ENCODE results near the gene HRH4. TPM values are rescaled to one million over a fixed set of nuclear protein-coding genes. Genes with fewer than 3 reads are reported as not detected.

The HRH4 gene
- total RNA-seq, 2 experiments from 2014 or later = not detected

DNA sequence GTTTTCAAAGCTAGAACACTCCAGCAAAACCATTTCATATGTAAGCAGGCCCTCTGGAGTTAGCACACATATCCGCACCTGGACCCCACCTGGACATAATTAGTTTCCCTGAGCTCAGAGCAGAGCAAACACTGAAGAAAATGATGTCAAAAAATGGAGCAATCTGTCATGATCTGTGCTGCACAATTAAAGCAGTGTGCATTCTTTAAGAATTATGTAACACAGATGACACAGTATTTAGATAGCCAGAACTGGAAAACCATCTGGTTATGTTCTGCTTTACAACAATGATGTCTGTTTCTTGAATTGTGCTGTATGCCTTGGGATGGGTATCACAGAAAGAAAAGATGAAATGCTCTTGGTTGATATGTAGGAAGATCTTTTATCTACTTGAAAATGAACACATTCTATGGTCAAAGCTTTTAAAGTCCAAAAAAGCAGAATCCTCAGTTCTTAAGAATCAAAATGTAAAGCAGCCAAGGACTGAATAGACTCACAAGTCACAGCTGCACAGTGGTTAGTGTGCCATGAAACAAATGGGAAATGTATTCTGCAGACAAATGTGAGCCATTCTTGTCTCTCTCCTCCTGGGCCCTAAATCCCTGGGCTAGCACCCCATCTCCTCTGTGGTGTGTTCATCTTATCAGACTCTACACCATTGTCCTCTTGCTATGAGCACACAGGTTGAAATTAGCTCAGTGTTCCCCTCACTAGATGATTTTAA is 36.8 kb downstream of the HRH4 start:
- intact Hi-C loops (cut with micrococcal nuclease; ENCODE audit: unreplicated experiment) = no loop called here
- no peak for DNase-seq (ENCODE audit: low spot score)
- Histone ChIP-seq H3K4me2 (ENCODE audit: low read length) (no peak overlapping the region), H3K9me3 (ENCODE audit: low read length) (peaks cover 17% of the 10 kb centered on the region), H3K27ac (ENCODE audit: low read depth, low read length, poor library complexity, severe bottlenecking) (no peak overlapping the region), H3K79me2 (ENCODE audit: insufficient read depth, low read depth, low read length) (no peaks in the 10 kb centered on the region), H2AFZ (ENCODE audit: low read length) (no peak overlapping the region), H3K36me3 (ENCODE audit: insufficient read depth, low read length) (no peaks in the 10 kb centered on the region; the same call in 1 of the 2 replicates), H4K20me1 (ENCODE audit: insufficient read depth, low read length) (no peaks in the 10 kb centered on the region), H3K9me2 (ENCODE audit: insufficient read depth, low read length) (no peaks in the 10 kb centered on the region), H3K4me3 (ENCODE audit: low read depth, low read length, poor library complexity, severe bottlenecking) (no peak overlapping the region), H3K4me1 (ENCODE audit: insufficient read depth, low read length, poor library complexity, severe bottlenecking) (peaks cover 13% of the 10 kb centered on the region)
- TF ChIP-seq, protein P1, sequence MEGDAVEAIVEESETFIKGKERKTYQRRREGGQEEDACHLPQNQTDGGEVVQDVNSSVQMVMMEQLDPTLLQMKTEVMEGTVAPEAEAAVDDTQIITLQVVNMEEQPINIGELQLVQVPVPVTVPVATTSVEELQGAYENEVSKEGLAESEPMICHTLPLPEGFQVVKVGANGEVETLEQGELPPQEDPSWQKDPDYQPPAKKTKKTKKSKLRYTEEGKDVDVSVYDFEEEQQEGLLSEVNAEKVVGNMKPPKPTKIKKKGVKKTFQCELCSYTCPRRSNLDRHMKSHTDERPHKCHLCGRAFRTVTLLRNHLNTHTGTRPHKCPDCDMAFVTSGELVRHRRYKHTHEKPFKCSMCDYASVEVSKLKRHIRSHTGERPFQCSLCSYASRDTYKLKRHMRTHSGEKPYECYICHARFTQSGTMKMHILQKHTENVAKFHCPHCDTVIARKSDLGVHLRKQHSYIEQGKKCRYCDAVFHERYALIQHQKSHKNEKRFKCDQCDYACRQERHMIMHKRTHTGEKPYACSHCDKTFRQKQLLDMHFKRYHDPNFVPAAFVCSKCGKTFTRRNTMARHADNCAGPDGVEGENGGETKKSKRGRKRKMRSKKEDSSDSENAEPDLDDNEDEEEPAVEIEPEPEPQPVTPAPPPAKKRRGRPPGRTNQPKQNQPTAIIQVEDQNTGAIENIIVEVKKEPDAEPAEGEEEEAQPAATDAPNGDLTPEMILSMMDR (conservative IDR thresholded peaks at IDR 0.05; ENCODE audit: low read length) = no peak
- no peak for TF ChIP-seq EZH2phosphoT487 (IDR thresholded peaks at IDR 0.05; ENCODE audit: borderline replicate concordance, low read depth, low read length)
- no TSS peak for BruUV-seq (replicated peaks)
- CTCF ChIA-PET (ENCODE audit: unreplicated experiment) = interaction anchor here (1.0 to 1.3 kb wide), 2 partner anchors 12 to 211 kb away, joined by 3 read pairs; no protein-coding TSS in a partner anchor
- POLR2A ChIA-PET = no interaction called here

DNA sequence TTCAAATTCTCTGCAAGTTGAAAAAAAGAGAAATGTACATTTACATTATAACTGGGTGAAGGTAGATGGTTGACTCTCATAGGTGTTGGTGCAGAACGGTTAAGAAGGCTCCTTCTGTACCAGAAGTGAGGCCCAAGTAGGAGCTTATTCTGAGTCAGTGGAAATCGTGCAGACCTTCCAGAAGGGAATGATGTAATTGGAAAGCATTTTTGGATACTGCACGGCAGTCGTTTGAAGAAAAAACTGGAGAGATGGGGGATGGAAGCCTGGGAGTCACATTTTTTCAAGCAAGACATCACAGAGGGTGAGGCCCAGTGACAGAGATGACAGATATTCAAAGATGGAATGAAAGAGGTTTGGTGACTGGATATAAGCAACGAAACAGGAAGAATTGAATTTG is 39.4 kb downstream of the HRH4 start:
- TF ChIP-seq, protein P1 (conservative IDR thresholded peaks at IDR 0.05; ENCODE audit: low read length) = no peak
- no peaks in the 10 kb centered on the region for H3K79me2 ChIP-seq (ENCODE audit: insufficient read depth, low read depth, low read length)
- H3K36me3 ChIP-seq (ENCODE audit: insufficient read depth, low read length) = no peaks in the 10 kb centered on the region
- H4K20me1 ChIP-seq (ENCODE audit: insufficient read depth, low read length) = no peaks in the 10 kb centered on the region
- no peak overlapping the region for H3K4me3 ChIP-seq (ENCODE audit: low read depth, low read length, poor library complexity, severe bottlenecking)
- H3K4me1 ChIP-seq (ENCODE audit: insufficient read depth, low read length, poor library complexity, severe bottlenecking) = no peaks in the 10 kb centered on the region
- intact Hi-C loops (cut with micrococcal nuclease; ENCODE audit: unreplicated experiment) = no loop called here
- no peak overlapping the region for H3K4me2 ChIP-seq (ENCODE audit: low read length)
- no peak for DNase-seq (ENCODE audit: low spot score)
- CTCF ChIA-PET (ENCODE audit: unreplicated experiment) = no interaction called here
- 0 out of 2 replicates have a peak, but pooled peaks cover 1% of the 10 kb centered on the region for H3K9me3 ChIP-seq (ENCODE audit: low read length)
- POLR2A ChIA-PET = interaction anchor here (0.7 kb wide), 1 partner anchor 227 kb away, joined by 3 read pairs; no protein-coding TSS in a partner anchor
- H2AFZ ChIP-seq (ENCODE audit: low read length) = no peak overlapping the region
- BruUV-seq (replicated peaks) = no TSS peak
- no peak overlapping the region for H3K27ac ChIP-seq (ENCODE audit: low read depth, low read length, poor library complexity, severe bottlenecking)
- H3K9me2 ChIP-seq (ENCODE audit: insufficient read depth, low read length) = no peaks in the 10 kb centered on the region

DNA sequence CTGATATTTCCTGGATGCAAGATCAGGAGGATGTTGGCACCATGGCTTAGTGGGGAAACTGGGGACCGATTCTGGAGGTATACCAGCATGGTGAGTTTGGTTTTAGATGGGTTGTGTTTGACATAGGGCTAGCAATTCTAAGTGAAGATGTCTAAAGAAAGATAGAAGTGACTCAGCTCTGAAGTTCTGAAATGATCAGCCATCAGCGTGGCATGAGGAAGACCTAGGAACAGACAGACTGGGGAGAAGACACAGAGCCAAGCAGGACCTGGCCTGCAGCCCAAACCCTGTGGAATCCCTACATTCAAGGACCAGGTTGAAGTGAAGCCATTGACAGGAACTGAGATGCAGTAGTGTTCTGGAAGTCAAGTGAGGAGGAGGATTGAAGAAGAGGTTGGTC is 39.8 kb downstream of the HRH4 start:
- ChIA-PET POLR2A (no interaction called here), CTCF (ENCODE audit: unreplicated experiment) (no interaction called here)
- Histone ChIP-seq H3K9me2 (ENCODE audit: insufficient read depth, low read length) (no peaks in the 10 kb centered on the region), H2AFZ (ENCODE audit: low read length) (no peak overlapping the region), H3K4me3 (ENCODE audit: low read depth, low read length, poor library complexity, severe bottlenecking) (no peak overlapping the region), H3K4me2 (ENCODE audit: low read length) (no peak overlapping the region), H3K9me3 (ENCODE audit: low read length) (no peaks in the 10 kb centered on the region), H3K36me3 (ENCODE audit: insufficient read depth, low read length) (no peaks in the 10 kb centered on the region), H4K20me1 (ENCODE audit: insufficient read depth, low read length) (no peaks in the 10 kb centered on the region), H3K27ac (ENCODE audit: low read depth, low read length, poor library complexity, severe bottlenecking) (no peak overlapping the region), H3K4me1 (ENCODE audit: insufficient read depth, low read length, poor library complexity, severe bottlenecking) (no peaks in the 10 kb centered on the region), H3K79me2 (ENCODE audit: insufficient read depth, low read depth, low read length) (no peaks in the 10 kb centered on the region)
- TF ChIP-seq, protein P1 (conservative IDR thresholded peaks at IDR 0.05; ENCODE audit: low read length) = no peak
- TF ChIP-seq EZH2phosphoT487 (IDR thresholded peaks at IDR 0.05; ENCODE audit: borderline replicate concordance, low read depth, low read length) = no peak
- intact Hi-C loops (cut with micrococcal nuclease; ENCODE audit: unreplicated experiment) = no loop called here
- BruUV-seq (replicated peaks) = no TSS peak
- no peak for DNase-seq (ENCODE audit: low spot score)

Data from OCI-LY7 (cell line).